WTC11 (cell line): Measurements from ENCODE around the gene TCF20. TPM values are rescaled to one million over a fixed set of nuclear protein-coding genes. Genes with fewer than 3 reads are reported as not detected.

Experiments
- ATAC-seq: fragments of 200-7000 bp; cut with Tn5 transposase; 2 replicates; pipeline ENCODE4 v1.10.0; 2021; ENCODE audit warnings: mild to moderate bottlenecking, moderate library complexity
- CTCF ChIA-PET: fragments of 300-600 bp; sonication (Branson Sonifier 250); formaldehyde crosslinking; loops from one replicate; lab custom pipeline; 2021; ENCODE audit warnings: antibody characterized with exemption; lab: Charles Lee
- POLR2A ChIA-PET: fragments of 350-600 bp; sonication (Branson Sonifier 250); formaldehyde crosslinking; loops from one replicate; lab custom pipeline; 2021; ENCODE audit warnings: antibody characterized with exemption; lab: Charles Lee
- DNase-seq: peaks from one replicate; pipeline ENCODE4 v3.0.0; 2021; ENCODE audit warnings: low spot score
- H3K27ac Mint-ChIP-seq: 2 replicates; pipeline ENCODE4 v1.8.0; 2021; ENCODE audit warnings: mixed read lengths
- H3K27me3 Mint-ChIP-seq: 2 replicates; pipeline ENCODE4 v1.8.0; 2021; ENCODE audit warnings: low read depth, mild to moderate bottlenecking, moderate library complexity, mixed read lengths
- H3K36me3 Mint-ChIP-seq: 2 replicates; pipeline ENCODE4 v1.8.0; 2021; ENCODE audit warnings: mixed read lengths
- H3K4me1 Mint-ChIP-seq: 2 replicates; pipeline ENCODE4 v1.8.0; 2022; ENCODE audit warnings: mixed read lengths
- H3K4me3 Mint-ChIP-seq: 2 replicates; pipeline ENCODE4 v1.8.0; 2021; ENCODE audit warnings: mild to moderate bottlenecking, moderate library complexity, mixed read lengths
- H3K9me3 Mint-ChIP-seq: 2 replicates; pipeline ENCODE4 v1.8.0; 2021; ENCODE audit warnings: mixed read lengths
- CREB1 ChIP-seq: sonication (generic); formaldehyde crosslinking; IDR thresholded peaks from 2 replicates; pipeline ENCODE4 v1.8.0; 2023; ENCODE audit warnings: mild to moderate bottlenecking, missing genetic modification reagents
- FOXK1 ChIP-seq: sonication (generic); formaldehyde crosslinking; IDR thresholded peaks from 2 replicates; pipeline ENCODE4 v1.8.0; 2022; ENCODE audit warnings: mild to moderate bottlenecking, moderate library complexity, missing genetic modification reagents
- GRHL2 ChIP-seq: fragments of 250-450 bp; sonication (Bioruptor Pico); IDR thresholded peaks from 2 replicates; pipeline ENCODE4 v1.8.0; 2022; ENCODE audit warnings: mild to moderate bottlenecking, moderate library complexity; ENCODE audit not compliant: insufficient replicate concordance, severe bottlenecking
- GTF2I ChIP-seq: fragments of 250-450 bp; sonication (Bioruptor Pico); conservative IDR thresholded peaks from 2 replicates; pipeline ENCODE4 v1.4.0; 2021; ENCODE audit warnings: mild to moderate bottlenecking
- MXD4 ChIP-seq: fragments of 250-450 bp; sonication (Bioruptor Pico); IDR thresholded peaks from 2 replicates; pipeline ENCODE4 v1.8.0; 2021; ENCODE audit warnings: mild to moderate bottlenecking, moderate library complexity, borderline replicate concordance
- NFE2L1 ChIP-seq: sonication (generic); formaldehyde crosslinking; IDR thresholded peaks from 2 replicates; pipeline ENCODE4 v1.8.1; 2023; ENCODE audit warnings: missing genetic modification reagents
- SOX15 ChIP-seq: fragments of 250-450 bp; sonication (Bioruptor Pico); IDR thresholded peaks from 2 replicates; pipeline ENCODE4 v1.9.0; 2021; ENCODE audit warnings: mild to moderate bottlenecking
- SP1 ChIP-seq: sonication (generic); formaldehyde crosslinking; conservative IDR thresholded peaks from 2 replicates; pipeline ENCODE4 v1.8.1; 2022; ENCODE audit warnings: missing genetic modification reagents
- ZBTB21 ChIP-seq: sonication (generic); formaldehyde crosslinking; IDR thresholded peaks from 2 replicates; pipeline ENCODE4 v1.8.1; 2023; ENCODE audit warnings: mild to moderate bottlenecking, missing genetic modification reagents, borderline replicate concordance
- ZNF423 ChIP-seq: fragments of 250-450 bp; sonication (Bioruptor Pico); IDR thresholded peaks from 2 replicates; pipeline ENCODE4 v2.1.2; 2022; ENCODE audit warnings: mild to moderate bottlenecking, moderate library complexity
- ZNF671 ChIP-seq: fragments of 250-450 bp; sonication (Bioruptor Pico); IDR thresholded peaks from 2 replicates; pipeline ENCODE4 v1.8.0; 2021; ENCODE audit warnings: mild to moderate bottlenecking
- total RNA-seq: library from RNA; stranded (reverse); gene quantifications from 3 replicates; pipeline ENCODE4 v1.2.3, GENCODE V29; 2021
- TF ChIP-seq, protein P1 (sequence below): sonication (generic); formaldehyde crosslinking; IDR thresholded peaks from 2 replicates; pipeline ENCODE4 v1.8.1; 2022; ENCODE audit warnings: mild to moderate bottlenecking, moderate library complexity, missing genetic modification reagents
- TF ChIP-seq, protein P2 (sequence below): sonication (generic); formaldehyde crosslinking; IDR thresholded peaks from 2 replicates; pipeline ENCODE4 v1.8.1; 2023; ENCODE audit warnings: mild to moderate bottlenecking, missing genetic modification reagents
- TF ChIP-seq, protein P3 (sequence below): sonication (generic); formaldehyde crosslinking; IDR thresholded peaks from 2 replicates; pipeline ENCODE4 v1.8.1; 2023; ENCODE audit warnings: mild to moderate bottlenecking, missing genetic modification reagents, moderate library complexity
- TF ChIP-seq, protein P4 (sequence below): sonication (generic); formaldehyde crosslinking; IDR thresholded peaks from 2 replicates; pipeline ENCODE4 v1.8.0; 2022; ENCODE audit warnings: mild to moderate bottlenecking, missing genetic modification reagents
- TF ChIP-seq, protein P5 (sequence below): fragments of 250-450 bp; sonication (Bioruptor Pico); IDR thresholded peaks from 2 replicates; pipeline ENCODE4 v2.1.2; 2022; ENCODE audit warnings: mild to moderate bottlenecking, moderate library complexity
- TF ChIP-seq, protein P6 (sequence below): sonication (generic); formaldehyde crosslinking; conservative IDR thresholded peaks from 2 replicates; pipeline ENCODE4 v1.8.1; 2022; ENCODE audit warnings: mild to moderate bottlenecking, missing genetic modification reagents
- TF ChIP-seq, protein P7 (sequence below): sonication (generic); formaldehyde crosslinking; IDR thresholded peaks from 2 replicates; pipeline ENCODE4 v1.8.0; 2023; ENCODE audit warnings: missing genetic modification reagents, mild to moderate bottlenecking, borderline replicate concordance

Gene TCF20
- total RNA-seq, 1 experiment from 2014 or later: 77.0 TPM

DNA sequence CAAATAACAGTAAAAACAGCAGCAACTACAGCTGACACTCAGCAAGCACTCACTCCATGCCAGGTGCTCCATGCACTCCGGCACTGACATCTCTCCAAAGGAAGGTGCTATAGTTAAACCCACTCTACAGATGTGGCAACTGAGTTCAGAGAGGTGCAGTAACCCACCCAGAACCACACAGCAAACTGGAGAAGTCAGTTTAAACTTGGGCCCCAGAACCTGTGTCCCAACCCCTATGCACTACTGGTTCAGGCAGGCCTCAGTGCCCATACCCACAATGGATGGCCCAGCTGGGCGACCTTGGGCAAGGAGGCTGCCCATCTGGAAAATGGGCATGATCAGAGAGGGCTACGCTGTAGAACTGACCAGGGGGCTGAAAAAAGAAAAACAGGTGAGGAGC, 26.4 kb upstream of the TCF20 start:
- H3K9me3 Mint-ChIP-seq: no peaks in the 10 kb centered on the region
- ATAC-seq: no peak

DNA sequence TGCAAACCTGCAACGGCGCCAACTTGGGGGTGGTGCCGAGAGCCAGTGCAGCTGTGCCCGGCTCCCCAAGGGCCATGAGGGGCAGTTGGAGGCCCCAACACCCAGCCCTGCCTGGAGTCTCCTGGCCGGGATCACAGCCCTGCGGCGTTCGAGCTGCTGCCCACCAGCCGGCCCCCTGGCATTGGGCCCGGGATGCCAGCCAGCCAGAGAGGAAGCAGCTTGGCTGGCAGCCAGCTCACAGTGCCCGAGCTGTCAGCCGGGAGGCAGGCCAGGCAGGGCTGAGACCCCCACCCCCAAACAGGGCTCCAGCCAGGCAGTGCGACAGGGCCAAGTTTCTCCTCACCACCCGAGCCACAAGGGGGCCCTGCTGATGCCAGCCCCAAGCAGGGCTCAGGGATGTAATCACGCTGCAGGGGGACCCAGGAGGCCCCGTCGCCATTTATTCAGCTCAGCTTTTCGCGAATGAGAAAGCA, 26.0 kb upstream of the TCF20 start:
- CTCF ChIA-PET: interaction anchor here (1.0 to 2.1 kb wide), 12 partner anchors 11 to 141 kb away, joined by 3 to 15 read pairs (median 4); no protein-coding TSS in a partner anchor
- POLR2A ChIA-PET: interaction anchor here (0.6 to 1.5 kb wide), 2 partner anchors 21 to 213 kb away, joined by 3 to 4 read pairs; no protein-coding TSS in a partner anchor
- H3K36me3 Mint-ChIP-seq: no peaks in the 10 kb centered on the region
- peaks cover 79% of the 10 kb centered on the region for H3K4me1 Mint-ChIP-seq
- TF ChIP-seq, protein P1, sequence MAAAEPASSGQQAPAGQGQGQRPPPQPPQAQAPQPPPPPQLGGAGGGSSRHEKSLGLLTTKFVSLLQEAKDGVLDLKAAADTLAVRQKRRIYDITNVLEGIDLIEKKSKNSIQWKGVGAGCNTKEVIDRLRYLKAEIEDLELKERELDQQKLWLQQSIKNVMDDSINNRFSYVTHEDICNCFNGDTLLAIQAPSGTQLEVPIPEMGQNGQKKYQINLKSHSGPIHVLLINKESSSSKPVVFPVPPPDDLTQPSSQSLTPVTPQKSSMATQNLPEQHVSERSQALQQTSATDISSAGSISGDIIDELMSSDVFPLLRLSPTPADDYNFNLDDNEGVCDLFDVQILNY: no peak
- 0 out of 2 replicates have a peak, but pooled peaks have one; percentile 17 for TF ChIP-seq SP1 (CRISPR knock-in tag)
- TF ChIP-seq, all 79 proteins: peak for 1
- DNase-seq (peak; percentile 54), ATAC-seq (peak; percentile 9; the same call in 1 of the 2 replicates)
- Mint-ChIP-seq H3K9me3 (no peaks in the 10 kb centered on the region), H3K27me3 (peaks cover 4% of the 10 kb centered on the region; the same call in 1 of the 2 replicates), H3K27ac (no peak overlapping the region), H3K4me3 (no peak overlapping the region)

More for the DNA sequence above, 26.4 kb upstream of the TCF20 start:
- Mint-ChIP-seq H3K36me3 (no peaks in the 10 kb centered on the region), H3K27ac (no peak overlapping the region), H3K27me3 (peaks cover 5% of the 10 kb centered on the region; the same call in 1 of the 2 replicates), H3K4me1 (peaks cover 80% of the 10 kb centered on the region), H3K4me3 (no peak overlapping the region)
- ChIA-PET CTCF (interaction anchor here (1.0 to 2.1 kb wide), 11 partner anchors 11 to 141 kb away, joined by 3 to 15 read pairs (median 4); no protein-coding TSS in a partner anchor), POLR2A (interaction anchor here (0.6 to 1.5 kb wide), 2 partner anchors 21 to 213 kb away, joined by 3 to 4 read pairs; no protein-coding TSS in a partner anchor)
- TF ChIP-seq GTF2I (CRISPR knock-in tag) (peak; percentile 76), NFE2L1 (no peak)
- DNase-seq: no peak

DNA sequence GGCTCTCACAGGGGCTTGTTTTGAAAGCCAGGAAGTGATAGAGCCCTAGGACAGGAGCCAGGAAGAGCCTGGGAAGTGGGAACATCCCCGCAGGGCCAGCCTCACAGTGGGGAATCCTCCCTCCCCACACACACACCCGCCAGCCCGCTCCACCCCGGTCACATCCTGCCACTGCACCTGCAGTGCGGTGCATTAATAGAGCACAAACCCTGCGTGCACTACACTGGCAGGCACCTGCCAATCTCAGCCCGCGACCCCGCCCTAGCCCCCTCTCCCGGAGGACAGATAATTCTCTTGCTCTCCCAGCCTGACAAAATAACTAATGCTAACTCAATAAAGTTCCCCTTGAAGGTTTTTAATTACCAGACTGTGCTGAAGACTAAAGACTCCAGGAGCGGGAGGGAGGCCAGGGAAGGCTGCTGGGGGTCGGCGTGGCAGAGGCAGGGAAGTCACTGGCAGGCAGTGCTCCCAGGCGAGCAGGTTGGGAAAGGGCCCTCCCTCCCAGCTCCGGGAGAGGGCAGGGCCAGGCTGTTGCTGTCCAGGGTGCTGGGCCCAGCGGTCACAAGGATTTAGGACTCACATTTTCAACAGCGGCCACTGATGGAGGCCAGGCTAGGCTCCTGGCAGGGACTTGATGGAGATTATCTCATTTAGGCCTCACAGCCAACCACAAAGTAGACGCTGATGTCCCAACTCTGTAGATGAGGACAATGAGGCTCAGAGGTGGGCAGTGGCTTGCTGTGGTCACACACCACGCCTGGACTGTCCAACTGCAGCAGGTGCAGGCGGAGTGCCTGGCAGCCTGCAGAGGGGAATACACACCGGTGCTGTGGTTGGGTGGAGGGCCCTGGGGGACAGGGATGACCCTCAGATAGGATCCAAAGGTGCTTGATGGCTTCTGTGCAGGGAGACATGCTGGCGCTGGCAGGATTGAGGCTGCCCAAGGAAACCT, 23.9 kb upstream of the TCF20 start:
- ChIA-PET POLR2A (no interaction called here), CTCF (interaction anchor here (1.0 to 2.8 kb wide), 7 partner anchors 13 to 150 kb away, joined by 3 to 15 read pairs (median 7); no protein-coding TSS in a partner anchor)
- Mint-ChIP-seq H3K9me3 (no peaks in the 10 kb centered on the region), H3K27me3 (0 out of 2 replicates have a peak, but pooled peaks cover 2% of the 10 kb centered on the region), H3K4me3 (peak overlapping the region; percentile 47), H3K4me1 (peaks cover 68% of the 10 kb centered on the region), H3K27ac (no peak overlapping the region), H3K36me3 (no peaks in the 10 kb centered on the region)
- ATAC-seq (peak; percentile 77), DNase-seq (peak; percentile 89)
- TF ChIP-seq FOXK1 (CRISPR knock-in tag) (peak; percentile 73; the same call in 1 of the 2 replicates), GRHL2 (CRISPR knock-in tag) (no peak), ZBTB21 (CRISPR knock-in tag) (peak; percentile 78; the same call in 1 of the 2 replicates), MXD4 (CRISPR knock-in tag) (no peak), CREB1 (no peak), ZNF423 (no peak), SOX15 (no peak), ZNF671 (CRISPR knock-in tag) (no peak)
- TF ChIP-seq, protein P2, sequence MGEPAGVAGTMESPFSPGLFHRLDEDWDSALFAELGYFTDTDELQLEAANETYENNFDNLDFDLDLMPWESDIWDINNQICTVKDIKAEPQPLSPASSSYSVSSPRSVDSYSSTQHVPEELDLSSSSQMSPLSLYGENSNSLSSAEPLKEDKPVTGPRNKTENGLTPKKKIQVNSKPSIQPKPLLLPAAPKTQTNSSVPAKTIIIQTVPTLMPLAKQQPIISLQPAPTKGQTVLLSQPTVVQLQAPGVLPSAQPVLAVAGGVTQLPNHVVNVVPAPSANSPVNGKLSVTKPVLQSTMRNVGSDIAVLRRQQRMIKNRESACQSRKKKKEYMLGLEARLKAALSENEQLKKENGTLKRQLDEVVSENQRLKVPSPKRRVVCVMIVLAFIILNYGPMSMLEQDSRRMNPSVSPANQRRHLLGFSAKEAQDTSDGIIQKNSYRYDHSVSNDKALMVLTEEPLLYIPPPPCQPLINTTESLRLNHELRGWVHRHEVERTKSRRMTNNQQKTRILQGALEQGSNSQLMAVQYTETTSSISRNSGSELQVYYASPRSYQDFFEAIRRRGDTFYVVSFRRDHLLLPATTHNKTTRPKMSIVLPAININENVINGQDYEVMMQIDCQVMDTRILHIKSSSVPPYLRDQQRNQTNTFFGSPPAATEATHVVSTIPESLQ (CRISPR knock-in tag): no peak
- TF ChIP-seq, protein P3, sequence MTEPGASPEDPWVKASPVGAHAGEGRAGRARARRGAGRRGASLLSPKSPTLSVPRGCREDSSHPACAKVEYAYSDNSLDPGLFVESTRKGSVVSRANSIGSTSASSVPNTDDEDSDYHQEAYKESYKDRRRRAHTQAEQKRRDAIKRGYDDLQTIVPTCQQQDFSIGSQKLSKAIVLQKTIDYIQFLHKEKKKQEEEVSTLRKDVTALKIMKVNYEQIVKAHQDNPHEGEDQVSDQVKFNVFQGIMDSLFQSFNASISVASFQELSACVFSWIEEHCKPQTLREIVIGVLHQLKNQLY (CRISPR knock-in tag): no peak
- TF ChIP-seq, protein P4, sequence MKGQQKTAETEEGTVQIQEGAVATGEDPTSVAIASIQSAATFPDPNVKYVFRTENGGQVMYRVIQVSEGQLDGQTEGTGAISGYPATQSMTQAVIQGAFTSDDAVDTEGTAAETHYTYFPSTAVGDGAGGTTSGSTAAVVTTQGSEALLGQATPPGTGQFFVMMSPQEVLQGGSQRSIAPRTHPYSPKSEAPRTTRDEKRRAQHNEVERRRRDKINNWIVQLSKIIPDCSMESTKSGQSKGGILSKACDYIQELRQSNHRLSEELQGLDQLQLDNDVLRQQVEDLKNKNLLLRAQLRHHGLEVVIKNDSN (CRISPR knock-in tag): peak; percentile 78
- TF ChIP-seq, protein P5, sequence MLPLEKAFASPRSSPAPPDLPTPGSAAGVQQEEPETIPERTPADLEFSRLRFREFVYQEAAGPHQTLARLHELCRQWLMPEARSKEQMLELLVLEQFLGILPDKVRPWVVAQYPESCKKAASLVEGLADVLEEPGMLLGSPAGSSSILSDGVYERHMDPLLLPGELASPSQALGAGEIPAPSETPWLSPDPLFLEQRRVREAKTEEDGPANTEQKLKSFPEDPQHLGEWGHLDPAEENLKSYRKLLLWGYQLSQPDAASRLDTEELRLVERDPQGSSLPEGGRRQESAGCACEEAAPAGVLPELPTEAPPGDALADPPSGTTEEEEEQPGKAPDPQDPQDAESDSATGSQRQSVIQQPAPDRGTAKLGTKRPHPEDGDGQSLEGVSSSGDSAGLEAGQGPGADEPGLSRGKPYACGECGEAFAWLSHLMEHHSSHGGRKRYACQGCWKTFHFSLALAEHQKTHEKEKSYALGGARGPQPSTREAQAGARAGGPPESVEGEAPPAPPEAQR (CRISPR knock-in tag): no peak
- TF ChIP-seq, protein P6, sequence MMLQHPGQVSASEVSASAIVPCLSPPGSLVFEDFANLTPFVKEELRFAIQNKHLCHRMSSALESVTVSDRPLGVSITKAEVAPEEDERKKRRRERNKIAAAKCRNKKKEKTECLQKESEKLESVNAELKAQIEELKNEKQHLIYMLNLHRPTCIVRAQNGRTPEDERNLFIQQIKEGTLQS: no peak
- TF ChIP-seq, protein P7, sequence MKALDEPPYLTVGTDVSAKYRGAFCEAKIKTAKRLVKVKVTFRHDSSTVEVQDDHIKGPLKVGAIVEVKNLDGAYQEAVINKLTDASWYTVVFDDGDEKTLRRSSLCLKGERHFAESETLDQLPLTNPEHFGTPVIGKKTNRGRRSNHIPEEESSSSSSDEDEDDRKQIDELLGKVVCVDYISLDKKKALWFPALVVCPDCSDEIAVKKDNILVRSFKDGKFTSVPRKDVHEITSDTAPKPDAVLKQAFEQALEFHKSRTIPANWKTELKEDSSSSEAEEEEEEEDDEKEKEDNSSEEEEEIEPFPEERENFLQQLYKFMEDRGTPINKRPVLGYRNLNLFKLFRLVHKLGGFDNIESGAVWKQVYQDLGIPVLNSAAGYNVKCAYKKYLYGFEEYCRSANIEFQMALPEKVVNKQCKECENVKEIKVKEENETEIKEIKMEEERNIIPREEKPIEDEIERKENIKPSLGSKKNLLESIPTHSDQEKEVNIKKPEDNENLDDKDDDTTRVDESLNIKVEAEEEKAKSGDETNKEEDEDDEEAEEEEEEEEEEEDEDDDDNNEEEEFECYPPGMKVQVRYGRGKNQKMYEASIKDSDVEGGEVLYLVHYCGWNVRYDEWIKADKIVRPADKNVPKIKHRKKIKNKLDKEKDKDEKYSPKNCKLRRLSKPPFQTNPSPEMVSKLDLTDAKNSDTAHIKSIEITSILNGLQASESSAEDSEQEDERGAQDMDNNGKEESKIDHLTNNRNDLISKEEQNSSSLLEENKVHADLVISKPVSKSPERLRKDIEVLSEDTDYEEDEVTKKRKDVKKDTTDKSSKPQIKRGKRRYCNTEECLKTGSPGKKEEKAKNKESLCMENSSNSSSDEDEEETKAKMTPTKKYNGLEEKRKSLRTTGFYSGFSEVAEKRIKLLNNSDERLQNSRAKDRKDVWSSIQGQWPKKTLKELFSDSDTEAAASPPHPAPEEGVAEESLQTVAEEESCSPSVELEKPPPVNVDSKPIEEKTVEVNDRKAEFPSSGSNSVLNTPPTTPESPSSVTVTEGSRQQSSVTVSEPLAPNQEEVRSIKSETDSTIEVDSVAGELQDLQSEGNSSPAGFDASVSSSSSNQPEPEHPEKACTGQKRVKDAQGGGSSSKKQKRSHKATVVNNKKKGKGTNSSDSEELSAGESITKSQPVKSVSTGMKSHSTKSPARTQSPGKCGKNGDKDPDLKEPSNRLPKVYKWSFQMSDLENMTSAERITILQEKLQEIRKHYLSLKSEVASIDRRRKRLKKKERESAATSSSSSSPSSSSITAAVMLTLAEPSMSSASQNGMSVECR: peak; percentile 95
